SU-DHL-6 (cell line): ENCODE data around the gene PTTG1IP2.

Experiments used
- CTCF ChIP-seq: fragments of 200-600 bp; sonication (generic); IDR thresholded peaks from one replicate; pipeline ENCODE4 v1.5.1; 2017; ENCODE audit warnings: antibody characterized with exemption, mild to moderate bottlenecking, low read length, moderate library complexity; ENCODE audit not compliant: insufficient read depth, poor library complexity, severe bottlenecking
- EZH2phosphoT487 ChIP-seq: fragments of 200-600 bp; sonication (generic), shearing (Covaris generic); conservative IDR thresholded peaks from 2 replicates; pipeline ENCODE4 v1.6.1; 2018; ENCODE audit warnings: mild to moderate bottlenecking, antibody characterized with exemption, low read length, moderate library complexity, mixed read lengths

- TF ChIP-seq CTCF, result no peak
- no peak for TF ChIP-seq EZH2phosphoT487
These were observed 36.7 kb upstream of the PTTG1IP2 start for GRCh38 chr7:90432752-90433151.
